NT2/D1 (cell line): Measurements from ENCODE around the gene ZNF697.

ENCODE experiments used
- SUZ12 ChIP-seq: IDR thresholded peaks from 2 replicates; pipeline ENCODE4 v1.6.1; 2011; ENCODE audit not compliant: insufficient read length, insufficient read depth; ENCODE audit errors: extremely low read depth
- YY1 ChIP-seq: IDR thresholded peaks from 2 replicates; pipeline ENCODE4 v1.6.1; 2011; ENCODE audit not compliant: insufficient read length, insufficient read depth
- ZNF274 ChIP-seq: IDR thresholded peaks from 2 replicates; pipeline ENCODE4 v1.6.1; 2011; ENCODE audit warnings: mild to moderate bottlenecking, low read depth, low read length

GRCh38 chr1:119681560-119681959, 33.5 kb upstream of the ZNF697 start:
- TF ChIP-seq ZNF274 (no peak), YY1 (no peak), SUZ12 (no peak)
